ENCODE results near the gene TRMT112. TPM values are rescaled to one million over a fixed set of nuclear protein-coding genes. Genes with fewer than 3 reads are reported as not detected.
A peak's percentile ranks its signal among the peaks of the same experiment; 100 is the strongest.

The TRMT112 gene
- total and polyA plus RNA-seq, 2 experiments from 2014 or later: 298 to 927 TPM

DNA sequence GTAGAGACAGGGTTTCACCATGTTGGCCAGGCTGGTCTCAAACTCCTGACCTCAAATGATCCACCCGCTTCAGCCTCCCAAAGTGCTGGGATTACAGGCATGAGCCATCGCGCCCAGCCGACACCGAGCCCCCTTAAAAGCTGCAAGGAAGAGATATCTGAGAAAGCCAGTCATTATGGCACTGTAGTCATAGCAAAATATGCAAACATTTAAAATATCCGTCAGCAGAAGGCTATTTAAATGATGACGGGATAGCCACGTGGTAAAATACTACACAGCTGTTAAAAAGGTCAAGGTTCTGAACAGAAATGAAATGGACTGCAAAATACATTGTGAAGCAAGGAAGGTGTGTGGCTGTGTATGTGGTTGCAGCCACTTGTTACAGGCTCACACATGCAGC lies 16.2 kb upstream of the TRMT112 start:
- Histone ChIP-seq H3K4me1 (ENCODE audit: insufficient read depth) (peaks cover 3% of the 10 kb centered on the region; the same call in 1 of the 2 replicates), H3K36me3 (ENCODE audit: insufficient read depth) (no peaks in the 10 kb centered on the region), H3K27ac (ENCODE audit: low read depth) (no peak overlapping the region), H3F3A (replicated peaks; ENCODE audit: low read depth) (0 out of 2 replicates have a peak, but pooled peaks cover 4% of the 10 kb centered on the region), H3K4me2 (no peak overlapping the region), H3K9me2 (ENCODE audit: insufficient read depth) (no peaks in the 10 kb centered on the region), H3K79me2 (replicated peaks; ENCODE audit: insufficient read depth) (no peaks in the 10 kb centered on the region), H2AFZ (no peak overlapping the region), H3K27me3 (ENCODE audit: insufficient read depth) (no peaks in the 10 kb centered on the region), H4K20me1 (replicated peaks; ENCODE audit: insufficient read depth) (no peaks in the 10 kb centered on the region), H3K4me3 (no peak overlapping the region)
- H3K36me3 Mint-ChIP-seq (ENCODE audit: low read depth): no peaks in the 10 kb centered on the region
- TF ChIP-seq NANOG (IDR thresholded peaks at IDR 0.05; ENCODE audit: borderline replicate concordance) (no peak), EZH2phosphoT487 (IDR thresholded peaks at IDR 0.05; ENCODE audit: unreplicated experiment) (no peak), EZH2 (IDR thresholded peaks at IDR 0.05; ENCODE audit: low read depth, unreplicated experiment) (no peak), ZNF331 (CRISPR knock-in tag; IDR thresholded peaks at IDR 0.05; ENCODE audit: low read depth) (no peak)
- TF ChIP-seq, protein P1, sequence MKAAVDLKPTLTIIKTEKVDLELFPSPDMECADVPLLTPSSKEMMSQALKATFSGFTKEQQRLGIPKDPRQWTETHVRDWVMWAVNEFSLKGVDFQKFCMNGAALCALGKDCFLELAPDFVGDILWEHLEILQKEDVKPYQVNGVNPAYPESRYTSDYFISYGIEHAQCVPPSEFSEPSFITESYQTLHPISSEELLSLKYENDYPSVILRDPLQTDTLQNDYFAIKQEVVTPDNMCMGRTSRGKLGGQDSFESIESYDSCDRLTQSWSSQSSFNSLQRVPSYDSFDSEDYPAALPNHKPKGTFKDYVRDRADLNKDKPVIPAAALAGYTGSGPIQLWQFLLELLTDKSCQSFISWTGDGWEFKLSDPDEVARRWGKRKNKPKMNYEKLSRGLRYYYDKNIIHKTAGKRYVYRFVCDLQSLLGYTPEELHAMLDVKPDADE (IDR thresholded peaks at IDR 0.05): no peak
- peaks cover 13% of the 10 kb centered on the region for H3K27me3 Mint-ChIP-seq (ENCODE audit: insufficient read depth, low read depth, poor library complexity)
- ATAC-seq (no peak), DNase-seq (ENCODE audit: low spot score) (no peak)
- no peak overlapping the region for H3K4me3 Mint-ChIP-seq
- no peak overlapping the region for H3K27ac Mint-ChIP-seq
- H3K4me1 Mint-ChIP-seq: peaks cover 9% of the 10 kb centered on the region
- H3K9me3 Mint-ChIP-seq: no peaks in the 10 kb centered on the region

DNA sequence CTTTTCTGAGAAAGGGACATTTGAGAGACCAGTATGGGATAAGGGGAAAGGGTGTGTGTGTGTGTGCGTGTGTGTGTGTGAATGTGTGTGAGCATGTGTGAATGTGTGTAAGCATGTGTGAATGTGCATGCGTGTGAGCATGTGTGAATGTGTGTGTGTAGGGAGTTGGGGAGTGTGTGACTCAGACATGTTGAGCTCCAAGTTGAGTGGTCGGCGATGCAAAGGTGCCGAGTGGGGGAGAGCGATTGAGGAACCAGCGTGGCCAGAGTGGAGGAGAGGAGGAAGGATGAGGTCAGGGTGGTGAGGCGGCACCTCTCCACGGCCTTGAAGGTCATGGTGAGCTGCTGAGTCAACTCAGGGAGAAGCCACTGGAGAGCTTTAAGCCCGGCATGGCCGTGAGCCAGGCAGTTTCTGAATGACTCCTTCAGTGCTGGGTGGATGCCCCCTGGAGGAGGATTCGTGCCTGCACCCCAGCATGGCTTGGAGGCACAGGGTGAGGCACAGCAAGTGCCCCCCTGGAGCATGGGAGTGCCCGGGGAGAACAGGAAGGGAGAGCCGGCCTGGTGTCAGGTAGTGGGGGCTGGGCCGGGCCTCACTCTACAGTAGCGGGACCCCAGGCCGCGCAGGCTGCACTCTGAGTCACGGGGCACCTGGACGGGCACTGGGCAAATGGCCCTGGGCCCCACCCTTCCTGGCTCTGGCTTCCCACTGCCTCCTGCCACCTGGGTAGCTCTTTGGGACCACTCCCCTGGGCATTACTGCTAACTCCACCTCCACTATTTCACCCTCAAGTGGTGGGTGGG lies 14.4 kb upstream of the TRMT112 start:
- Histone ChIP-seq H3K4me2 (no peak overlapping the region), H3K79me2 (replicated peaks; ENCODE audit: insufficient read depth) (no peaks in the 10 kb centered on the region), H4K20me1 (replicated peaks; ENCODE audit: insufficient read depth) (no peaks in the 10 kb centered on the region), H3K27me3 (ENCODE audit: insufficient read depth) (no peaks in the 10 kb centered on the region), H3K9me2 (ENCODE audit: insufficient read depth) (no peaks in the 10 kb centered on the region), H3K4me3 (no peak overlapping the region), H2AFZ (peak overlapping the region; percentile 59), H3K36me3 (ENCODE audit: insufficient read depth) (no peaks in the 10 kb centered on the region), H3F3A (replicated peaks; ENCODE audit: low read depth) (0 out of 2 replicates have a peak, but pooled peaks cover 6% of the 10 kb centered on the region), H3K4me1 (ENCODE audit: insufficient read depth) (peaks cover 3% of the 10 kb centered on the region; the same call in 1 of the 2 replicates), H3K27ac (ENCODE audit: low read depth) (no peak overlapping the region)
- ATAC-seq: peak; percentile 90
- Mint-ChIP-seq H3K9me3 (no peaks in the 10 kb centered on the region), H3K4me3 (no peak overlapping the region), H3K4me1 (peaks cover 9% of the 10 kb centered on the region), H3K36me3 (ENCODE audit: low read depth) (no peaks in the 10 kb centered on the region), H3K27ac (no peak overlapping the region), H3K27me3 (ENCODE audit: insufficient read depth, low read depth, poor library complexity) (peaks cover 8% of the 10 kb centered on the region)
- DNase-seq (ENCODE audit: low spot score): peak; percentile 71
- TF ChIP-seq ZNF114 (CRISPR knock-in tag; IDR thresholded peaks at IDR 0.05) (no peak), EZH2phosphoT487 (IDR thresholded peaks at IDR 0.05; ENCODE audit: unreplicated experiment) (no peak)
- TF ChIP-seq, protein P2, sequence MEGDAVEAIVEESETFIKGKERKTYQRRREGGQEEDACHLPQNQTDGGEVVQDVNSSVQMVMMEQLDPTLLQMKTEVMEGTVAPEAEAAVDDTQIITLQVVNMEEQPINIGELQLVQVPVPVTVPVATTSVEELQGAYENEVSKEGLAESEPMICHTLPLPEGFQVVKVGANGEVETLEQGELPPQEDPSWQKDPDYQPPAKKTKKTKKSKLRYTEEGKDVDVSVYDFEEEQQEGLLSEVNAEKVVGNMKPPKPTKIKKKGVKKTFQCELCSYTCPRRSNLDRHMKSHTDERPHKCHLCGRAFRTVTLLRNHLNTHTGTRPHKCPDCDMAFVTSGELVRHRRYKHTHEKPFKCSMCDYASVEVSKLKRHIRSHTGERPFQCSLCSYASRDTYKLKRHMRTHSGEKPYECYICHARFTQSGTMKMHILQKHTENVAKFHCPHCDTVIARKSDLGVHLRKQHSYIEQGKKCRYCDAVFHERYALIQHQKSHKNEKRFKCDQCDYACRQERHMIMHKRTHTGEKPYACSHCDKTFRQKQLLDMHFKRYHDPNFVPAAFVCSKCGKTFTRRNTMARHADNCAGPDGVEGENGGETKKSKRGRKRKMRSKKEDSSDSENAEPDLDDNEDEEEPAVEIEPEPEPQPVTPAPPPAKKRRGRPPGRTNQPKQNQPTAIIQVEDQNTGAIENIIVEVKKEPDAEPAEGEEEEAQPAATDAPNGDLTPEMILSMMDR (conservative IDR thresholded peaks at IDR 0.05; ENCODE audit: low read depth in 2 of 2): peak; percentile 54 to 73

All from GM23338 (cell line).